GM21576 (cell line): ENCODE results near the gene ZNF532.

Source experiments
- ATAC-seq: cut with Tn5 transposase; IDR thresholded peaks from one replicate; pipeline ENCODE4 v1.9.1; 2021; ENCODE audit warnings: mild to moderate bottlenecking, moderate library complexity; ENCODE audit not compliant: unreplicated experiment

Gene ZNF532

DNA sequence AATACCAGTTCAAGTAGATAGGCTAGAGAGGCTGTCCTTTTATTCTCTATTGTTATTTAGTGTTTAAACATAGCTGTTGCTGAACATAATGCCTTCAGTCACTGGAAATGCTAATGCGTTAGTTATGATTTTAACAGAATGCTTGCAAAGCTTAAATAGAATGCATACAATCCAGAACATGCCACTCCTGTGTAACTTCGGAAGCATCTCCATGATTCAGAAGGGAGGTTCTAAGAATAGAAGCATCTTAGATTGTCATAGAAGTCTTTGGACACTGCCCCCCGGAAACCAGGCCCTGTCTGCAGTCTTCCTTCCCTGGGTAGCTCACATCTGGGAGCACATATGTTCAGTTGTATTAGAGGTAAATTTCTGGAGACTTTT is 73.2 kb downstream of the ZNF532 start:
- ATAC-seq = no peak

DNA sequence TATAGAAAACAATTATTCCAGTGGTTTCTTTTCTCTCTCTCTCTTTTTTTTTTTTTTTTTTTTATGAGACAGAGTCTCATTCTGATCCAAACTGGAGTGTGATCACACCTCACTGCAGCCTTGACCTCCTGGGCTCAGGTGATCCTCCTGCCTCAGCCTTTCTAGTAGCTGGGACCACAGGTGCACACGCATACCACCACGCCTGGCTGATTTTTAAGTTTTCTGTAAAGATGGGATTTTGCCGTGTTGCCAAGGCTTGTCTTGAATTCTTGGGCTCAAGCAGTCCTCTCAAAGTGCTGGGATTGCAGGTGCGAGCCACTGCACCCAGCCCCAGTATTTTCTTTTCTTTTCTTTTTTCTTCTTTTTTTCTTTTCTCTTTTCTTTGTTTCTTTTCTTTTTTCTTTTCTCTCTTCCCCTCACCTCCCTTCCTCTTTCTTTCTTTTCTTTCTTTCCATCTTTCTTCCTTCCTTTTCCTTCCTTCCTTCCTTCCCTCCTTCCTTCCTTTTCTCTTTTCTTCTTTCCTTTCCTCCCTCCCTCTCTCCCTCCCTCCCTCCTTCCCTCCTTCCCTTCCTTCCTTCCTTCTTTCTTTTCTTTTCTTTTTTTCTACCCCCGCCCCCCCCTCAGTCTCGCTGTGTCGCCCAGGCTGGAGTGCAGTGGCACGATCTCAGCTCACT is 76.9 kb downstream of the ZNF532 start:
- ATAC-seq = no peak

DNA sequence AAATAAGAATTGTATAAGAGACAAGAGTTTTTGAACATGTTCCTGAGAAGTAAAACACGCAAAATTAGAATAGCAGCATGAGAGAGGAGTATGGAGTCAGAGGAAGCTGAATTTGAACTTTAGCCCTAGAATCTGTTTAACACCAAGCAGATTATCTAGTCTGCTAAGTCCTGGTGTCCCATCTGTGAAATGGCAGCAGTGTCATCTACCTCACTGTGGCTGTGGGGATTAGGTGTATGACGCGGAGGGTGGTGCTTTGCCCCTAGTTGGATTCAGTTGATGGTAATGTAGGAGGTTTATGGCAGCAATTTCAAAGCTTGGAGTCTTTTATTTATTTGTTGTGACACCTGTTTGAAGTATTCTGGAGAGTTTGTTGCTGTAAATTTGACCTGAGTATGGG is 79.2 kb downstream of the ZNF532 start:
- ATAC-seq = no peak

DNA sequence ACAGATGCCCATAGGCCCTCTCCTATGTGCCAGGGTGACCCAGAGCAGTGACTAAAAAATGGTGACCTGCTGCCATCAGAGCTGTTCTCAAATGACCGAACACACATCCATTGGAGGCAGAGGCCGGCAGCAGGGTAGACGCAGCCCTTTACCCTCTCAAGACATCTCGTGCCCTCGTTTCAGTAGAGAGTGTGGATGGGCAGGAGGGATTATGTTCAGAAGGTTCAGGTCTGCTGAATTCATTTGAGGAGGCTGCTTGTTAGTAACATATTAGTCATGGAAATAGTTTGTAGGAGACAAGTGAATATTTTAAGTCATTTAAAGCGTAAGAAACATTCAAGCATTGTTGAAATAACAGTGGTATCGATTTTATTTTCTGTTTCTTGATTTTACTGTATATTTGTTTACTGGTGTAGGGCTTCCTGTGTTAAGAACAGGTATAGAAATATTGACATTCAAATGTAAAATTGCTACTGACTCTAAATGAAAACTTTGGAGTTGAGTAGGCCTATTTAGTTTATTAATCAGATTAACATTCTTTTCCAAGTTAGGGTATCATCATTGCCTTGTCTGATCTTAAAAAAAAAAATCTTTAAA is 82.6 kb downstream of the ZNF532 start:
- ATAC-seq = no peak

DNA sequence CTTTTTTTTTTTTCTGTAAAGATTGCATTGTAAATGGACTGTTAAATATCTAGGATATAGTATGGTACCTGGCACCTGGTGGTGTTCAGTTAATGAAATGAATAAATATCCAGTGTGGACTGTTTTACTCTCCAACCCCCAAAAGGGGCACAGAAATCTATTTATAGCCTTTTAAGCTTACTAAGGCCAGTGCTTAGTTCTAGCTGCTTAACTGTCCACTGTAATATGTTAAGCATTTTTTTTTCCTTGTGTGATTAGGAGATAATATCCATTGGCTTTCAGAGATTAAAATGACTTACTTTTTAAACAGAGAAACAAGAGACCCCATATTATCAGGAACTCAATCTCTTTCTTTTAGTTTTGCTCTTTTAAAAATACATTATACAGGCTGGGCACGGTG is 84.4 kb downstream of the ZNF532 start:
- no peak for ATAC-seq

DNA sequence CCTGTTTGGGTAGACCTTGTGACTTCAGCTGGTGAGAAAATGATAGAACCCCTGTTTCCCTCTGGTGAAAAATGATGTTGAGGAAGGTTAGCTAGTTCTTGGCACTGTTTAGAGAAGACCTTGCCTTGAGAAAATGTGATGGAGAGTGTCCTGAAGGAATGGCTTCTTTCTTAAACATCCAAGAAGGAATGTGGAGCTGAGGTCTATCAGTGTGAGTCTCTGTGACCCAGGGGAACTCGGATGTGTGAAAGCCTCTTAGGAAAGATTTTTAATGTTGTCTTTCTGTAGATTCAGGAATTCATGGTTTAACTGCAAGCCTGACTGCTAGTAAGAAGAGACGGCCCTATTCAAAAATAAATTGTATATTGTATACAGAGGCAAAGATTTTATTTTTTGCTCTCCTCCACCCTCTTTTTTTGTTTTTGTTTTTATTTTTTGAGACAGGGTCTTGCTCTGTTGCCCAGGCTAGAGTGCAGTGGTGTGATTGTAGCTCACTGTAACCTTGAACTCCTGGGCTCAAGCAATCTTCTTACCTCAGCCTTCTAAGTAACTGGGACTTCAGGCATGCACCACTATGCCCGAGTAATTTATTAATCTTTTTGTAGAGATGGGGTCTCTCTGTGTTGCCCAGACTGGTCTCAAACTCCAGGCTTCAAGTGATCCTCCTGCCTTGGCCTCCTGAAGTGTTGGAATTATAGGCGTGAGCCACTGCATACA is 87.5 kb downstream of the ZNF532 start:
- no peak for ATAC-seq

DNA sequence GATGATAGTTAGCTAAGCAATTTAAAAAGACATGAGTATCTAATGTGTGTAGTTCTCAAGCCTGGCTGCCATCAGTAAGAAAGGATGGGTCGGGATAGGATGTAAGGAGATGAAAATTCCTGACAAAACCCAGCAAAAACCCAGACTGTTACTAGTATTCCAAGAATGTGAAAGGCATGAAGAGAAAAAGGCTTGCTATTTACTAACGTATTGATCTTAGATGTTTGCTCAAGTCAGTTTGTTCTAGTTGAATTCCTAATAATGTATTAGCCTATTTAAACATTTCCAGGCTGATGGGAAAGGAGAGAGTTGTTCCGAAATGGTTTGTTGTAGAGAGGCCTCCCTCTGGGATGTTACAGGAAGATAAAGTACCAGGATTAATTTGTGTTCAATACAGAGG is 88.2 kb downstream of the ZNF532 start:
- no peak for ATAC-seq

DNA sequence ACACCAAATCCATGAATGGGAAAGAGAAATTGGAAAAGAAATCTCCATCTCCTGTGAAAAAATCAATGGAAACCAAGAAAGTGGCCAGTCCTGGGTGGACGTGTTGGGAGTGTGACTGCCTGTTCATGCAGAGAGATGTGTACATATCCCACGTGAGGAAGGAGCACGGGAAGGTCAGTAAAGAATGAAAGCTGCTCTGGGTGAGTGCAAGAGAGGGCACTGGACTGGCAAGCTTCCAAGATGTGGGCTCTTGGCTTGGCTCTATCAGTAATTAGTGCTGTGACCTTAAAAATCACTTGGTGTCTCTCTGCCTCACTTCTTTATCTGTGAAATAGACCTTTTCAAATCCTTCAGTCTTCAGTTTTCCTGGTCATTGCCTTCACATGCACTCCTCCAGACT is 89.0 kb downstream of the ZNF532 start:
- no peak for ATAC-seq

DNA sequence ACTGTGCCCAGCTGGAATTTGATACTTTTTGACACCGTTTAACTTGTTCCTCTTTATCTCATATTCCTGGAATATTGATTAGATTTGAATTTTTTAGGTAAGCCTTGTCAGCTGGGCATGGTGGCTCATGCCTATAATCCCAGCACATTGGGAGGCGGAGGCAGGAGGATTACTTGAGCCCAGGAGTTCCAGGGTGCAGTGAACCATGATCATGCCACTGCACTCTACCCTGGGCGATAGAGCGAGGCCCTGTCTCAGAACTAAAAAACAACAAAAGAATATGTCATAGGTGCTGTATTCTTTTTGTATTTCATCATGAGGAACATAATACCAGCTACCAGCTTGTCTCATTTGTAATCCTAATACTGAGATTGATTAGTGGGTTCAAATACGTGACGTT is 90.3 kb downstream of the ZNF532 start:
- no peak for ATAC-seq

DNA sequence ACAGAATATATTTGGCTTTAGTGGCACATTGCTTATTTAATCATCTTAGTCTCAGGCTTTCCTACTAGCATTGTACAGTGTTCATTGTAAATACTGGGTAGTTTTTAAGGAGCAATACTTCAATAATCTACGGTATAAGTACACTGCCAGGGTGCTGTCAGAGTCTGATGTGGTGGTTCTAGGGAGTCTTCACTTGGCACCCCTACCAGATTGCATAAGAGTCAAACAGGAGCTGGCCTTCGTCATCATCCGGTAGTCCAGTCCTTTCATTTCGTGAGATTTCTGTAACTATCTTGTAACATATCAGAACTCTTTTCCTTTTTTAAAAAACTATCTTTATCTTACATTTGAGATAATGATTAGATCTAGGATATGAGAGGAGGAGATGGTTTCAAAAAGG is 91.1 kb downstream of the ZNF532 start:
- ATAC-seq = no peak

DNA sequence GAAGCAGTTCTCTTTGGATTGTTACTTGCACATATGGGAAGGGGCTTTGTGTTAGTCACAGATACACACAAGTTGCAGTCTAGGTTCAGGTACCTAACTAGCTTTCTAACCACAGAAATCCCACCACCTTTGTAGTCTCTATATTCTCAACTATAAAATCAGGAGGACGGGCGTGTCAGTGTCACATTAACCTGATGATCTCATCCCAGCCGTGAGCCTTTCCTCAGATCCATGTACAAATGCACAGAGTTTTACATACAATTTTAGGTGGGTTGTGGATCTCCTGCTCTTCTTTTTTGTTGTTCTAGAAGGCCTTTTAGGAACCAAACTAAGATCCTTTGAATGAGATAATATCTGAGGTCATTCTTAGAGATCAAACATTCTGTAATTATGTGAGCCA is 94.0 kb downstream of the ZNF532 start:
- ATAC-seq = no peak

DNA sequence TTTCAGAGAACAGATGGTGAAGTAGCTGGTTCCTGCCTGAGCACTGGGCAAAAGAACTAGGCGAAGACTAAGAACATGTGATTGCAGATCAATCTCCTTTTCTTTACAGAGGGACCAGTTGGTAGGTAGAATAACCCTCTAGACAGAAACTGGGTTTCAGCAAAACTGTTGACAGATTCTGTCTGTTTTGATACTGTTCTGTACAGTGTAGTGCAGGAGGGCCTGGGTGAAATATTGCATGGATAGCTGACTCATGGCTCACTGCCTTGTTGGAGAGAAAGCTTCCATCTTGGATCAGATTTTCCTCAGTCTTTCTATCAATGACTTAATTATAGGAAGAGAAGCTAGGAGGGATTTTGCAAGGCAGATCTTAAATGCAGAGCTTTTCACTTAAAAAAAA is 95.8 kb downstream of the ZNF532 start:
- no peak for ATAC-seq

DNA sequence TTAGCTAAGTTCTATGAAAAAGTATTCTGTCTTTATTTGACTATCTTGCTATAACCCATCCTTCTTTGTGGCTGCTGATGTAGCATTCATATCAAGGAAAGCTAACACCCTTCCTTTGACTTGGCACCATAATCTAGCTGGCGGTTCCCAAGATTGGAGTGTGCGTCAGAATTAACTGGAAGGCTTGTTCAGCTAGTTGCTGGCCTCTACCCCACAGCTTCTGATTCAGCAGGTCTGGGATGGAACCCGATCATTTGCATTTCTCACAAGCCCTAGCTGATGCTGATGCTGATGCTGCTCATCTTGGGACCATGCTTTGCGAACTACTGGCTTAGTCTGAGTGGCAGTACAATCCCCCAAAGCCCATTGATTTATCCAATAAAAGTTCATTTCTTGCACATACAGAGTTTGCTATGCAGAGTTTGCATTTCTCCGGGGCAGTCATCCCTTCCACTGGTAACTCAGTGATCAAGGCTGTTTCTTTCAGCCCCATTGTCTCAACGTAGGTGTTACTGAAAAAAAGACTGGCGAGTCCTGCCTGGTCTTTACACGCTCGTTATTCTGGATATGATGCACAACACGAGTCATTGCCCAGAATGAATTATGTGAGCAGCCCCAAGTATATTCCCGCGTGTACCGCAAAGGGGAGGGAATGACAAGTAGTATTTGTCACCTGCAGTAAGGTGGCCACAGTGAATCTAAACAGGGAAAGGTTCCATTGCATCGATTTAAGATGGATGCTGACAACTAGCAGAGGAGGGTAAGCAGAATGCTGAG is 96.5 kb downstream of the ZNF532 start:
- no peak for ATAC-seq

DNA sequence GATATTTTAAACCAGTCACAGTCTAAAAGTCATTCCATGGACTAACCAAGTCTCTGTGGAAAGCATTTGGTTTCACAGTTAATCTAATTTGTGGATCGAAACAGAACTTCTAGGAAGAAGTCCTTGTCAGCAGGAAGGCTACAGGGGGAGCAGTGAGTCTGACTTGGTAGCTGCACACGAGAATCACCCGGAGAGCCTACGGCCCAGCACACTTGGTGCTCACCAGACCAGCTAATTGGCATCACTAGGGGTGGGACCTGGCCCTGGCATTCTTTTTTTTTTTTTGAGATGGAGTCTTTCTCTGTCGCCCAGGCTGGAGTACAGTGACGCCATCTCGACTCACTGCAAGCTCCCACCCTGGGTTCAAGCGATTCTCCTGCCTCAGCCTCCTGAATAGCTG is 97.7 kb downstream of the ZNF532 start:
- no peak for ATAC-seq

DNA sequence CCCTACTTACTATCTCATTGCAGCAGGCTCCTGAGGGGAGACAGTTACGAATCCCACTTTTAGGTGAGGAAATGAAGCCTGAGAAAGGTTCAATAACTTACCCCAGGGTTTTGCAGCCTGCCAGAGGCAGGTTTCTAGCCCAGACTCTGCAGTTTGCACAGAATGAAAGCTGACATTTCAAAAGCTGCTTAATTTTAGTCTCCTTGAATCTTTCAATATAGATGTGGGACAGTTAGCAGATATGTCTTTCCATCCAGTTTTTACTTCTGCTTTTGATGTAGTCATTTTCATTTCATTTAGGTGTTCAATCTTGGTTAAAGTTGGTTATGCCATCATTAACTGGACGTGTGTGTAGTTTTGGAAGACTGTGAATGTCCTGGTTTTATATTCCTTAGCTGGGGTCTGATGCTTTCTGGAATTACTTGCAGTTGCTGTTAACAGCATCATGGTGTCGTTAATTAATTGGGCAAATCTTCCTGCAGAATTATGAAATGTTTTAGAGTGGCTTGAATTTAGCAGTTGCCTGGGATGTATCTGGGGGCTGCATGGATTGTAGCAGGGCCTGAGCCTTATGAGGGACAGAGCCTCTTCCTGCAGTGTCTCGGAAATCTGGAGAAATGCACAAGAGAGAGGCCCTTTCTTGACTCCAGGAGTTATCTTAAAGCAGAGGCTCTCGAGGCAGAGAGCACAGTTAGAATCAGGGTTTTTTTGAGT is 100.8 kb downstream of the ZNF532 start:
- ATAC-seq = no peak

DNA sequence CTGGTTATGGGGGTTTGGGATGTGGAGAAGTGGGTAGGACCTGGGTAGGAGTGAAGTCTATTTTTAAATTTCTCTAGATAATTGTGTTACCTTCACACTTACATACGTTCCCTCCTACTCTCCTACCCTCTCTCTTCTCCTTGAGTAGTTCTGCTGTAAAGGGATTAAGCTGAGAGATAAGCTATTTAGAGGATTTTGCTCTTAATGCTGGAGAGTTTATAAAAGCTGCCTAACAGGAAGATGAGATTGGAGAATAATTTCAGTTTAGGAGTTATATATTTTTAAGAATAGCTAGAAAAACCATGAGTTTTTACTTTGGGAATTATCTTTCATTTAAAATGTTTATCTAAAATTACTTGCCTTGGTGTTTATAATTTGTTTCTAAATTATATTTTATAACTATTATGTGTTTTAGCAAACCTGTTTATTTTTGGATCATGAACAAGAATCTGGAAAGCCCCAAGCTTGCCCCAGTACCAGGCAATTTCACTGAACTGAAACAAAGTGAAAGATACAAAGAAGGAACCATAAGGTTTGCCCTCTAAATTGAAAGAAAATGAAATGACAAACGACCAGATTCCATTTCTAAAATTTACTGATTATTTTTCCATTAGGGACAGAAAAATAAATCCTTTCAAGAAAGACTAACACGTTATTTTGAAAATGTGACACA is 101.5 kb downstream of the ZNF532 start:
- ATAC-seq = no peak

DNA sequence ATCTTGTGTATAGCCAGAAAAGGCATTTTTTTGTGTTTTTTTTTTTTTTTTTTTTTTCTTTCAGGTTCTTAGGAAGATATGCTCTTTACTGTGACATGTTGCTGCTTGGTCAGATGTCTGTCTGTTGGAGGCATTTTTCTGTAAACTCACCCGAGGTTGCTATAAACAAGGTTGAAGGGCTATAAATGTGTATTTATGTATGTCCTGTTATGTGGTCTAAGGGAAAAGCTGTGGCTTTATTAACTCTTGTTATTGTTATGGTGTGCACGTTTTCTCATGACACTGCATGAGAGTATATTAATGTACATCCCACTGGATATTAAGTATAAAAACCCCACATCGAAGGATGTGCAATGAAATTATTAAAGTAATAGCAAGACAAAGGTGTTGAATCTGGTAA is 102.0 kb downstream of the ZNF532 start:
- ATAC-seq = no peak

DNA sequence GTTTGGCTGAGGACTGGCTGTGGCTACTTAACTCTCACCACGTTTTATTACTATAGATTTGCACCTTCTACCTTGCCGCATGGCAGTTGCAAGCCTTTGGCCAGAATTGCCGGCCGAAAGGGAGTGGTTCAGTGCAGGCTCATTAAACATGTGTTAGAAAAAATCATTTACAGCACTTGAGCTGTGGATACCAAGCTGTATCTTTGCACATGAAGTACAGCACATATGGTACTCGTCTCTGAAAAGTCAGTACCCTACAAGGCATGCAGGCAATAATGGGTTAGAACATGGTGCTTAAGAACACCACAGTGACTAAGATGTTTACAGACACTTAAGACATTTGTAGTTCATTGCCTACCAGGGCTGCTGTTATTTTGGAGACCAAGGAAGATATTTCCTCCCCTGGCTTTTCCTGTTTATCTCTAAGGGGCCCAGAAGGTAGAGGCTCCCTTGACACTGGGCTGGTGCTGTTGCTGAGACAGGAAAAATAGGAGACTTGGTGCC is 103.1 kb downstream of the ZNF532 start:
- ATAC-seq = no peak

DNA sequence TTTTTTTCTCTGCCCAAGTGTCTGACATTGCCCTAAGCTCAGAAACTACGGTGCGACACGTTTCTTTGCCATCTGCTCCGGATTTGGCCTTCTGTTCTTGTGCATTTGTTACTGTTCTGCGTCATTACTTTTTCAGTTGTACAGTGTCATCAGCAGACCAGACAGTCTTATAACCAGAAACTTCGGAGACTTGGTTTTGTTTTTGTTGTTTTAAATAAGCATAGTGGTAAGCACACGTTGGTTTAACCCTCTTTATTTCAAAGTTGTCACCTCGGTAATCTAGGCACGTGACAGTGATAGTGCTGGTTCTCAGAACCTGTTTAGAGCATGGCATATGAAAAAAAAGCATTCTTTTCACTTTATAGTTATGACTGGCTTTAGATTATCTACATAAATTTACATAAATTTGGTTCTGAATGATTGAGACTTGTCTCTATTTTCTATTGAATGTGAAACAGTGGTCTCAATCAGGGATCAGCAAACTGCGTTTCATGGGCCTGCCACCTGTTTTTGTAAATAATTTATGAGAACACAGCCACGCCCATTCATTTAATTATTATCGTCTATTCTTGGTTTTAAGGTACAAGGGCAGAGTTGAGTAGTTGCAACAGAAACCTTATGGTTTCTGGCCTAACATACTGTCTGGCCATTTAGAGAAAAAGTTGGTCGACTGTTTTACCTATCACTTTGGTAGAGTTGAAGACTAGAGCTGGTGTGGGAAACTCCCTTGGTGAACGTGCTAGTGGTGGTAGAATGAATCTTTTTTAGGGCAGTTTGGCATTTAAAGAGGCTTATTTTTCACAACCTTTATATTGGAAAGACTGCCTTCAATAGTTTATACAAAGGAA is 106.5 kb downstream of the ZNF532 start:
- ATAC-seq = peak; percentile 78
